H1 (cell line): ENCODE data around the gene ERI3. TPM values are rescaled to one million over a fixed set of nuclear protein-coding genes. Genes with fewer than 3 reads are reported as not detected.

Experiments used
- CTCF ChIA-PET: fragments of 300-600 bp; sonication (Branson Sonifier 250); formaldehyde crosslinking; loops from one replicate; lab custom pipeline; 2021; ENCODE audit not compliant: partially characterized antibody; lab: Charles Lee
- POLR2A ChIA-PET: fragments of 300-600 bp; sonication (Branson Sonifier 250); formaldehyde crosslinking; loops from one replicate; lab custom pipeline; 2021; ENCODE audit warnings: inconsistent platforms; ENCODE audit not compliant: partially characterized antibody; lab: Charles Lee
- DNase-seq, 2 experiments: peaks; one replicate each; pipeline versions ENCODE4 v3.0.0 to v3.0.0-alpha.2; 2010 to 2022; ENCODE audit warnings: low spot score in 2 of 2, low read depth in 1 of 2, mixed read lengths in 1 of 2
- FAIRE-seq: peaks from 2 replicates; lab custom pipeline; 2011; peaks lifted over from hg19 to GRCh38; lab: Jason Lieb, UNC
- H2AFZ ChIP-seq: 2 replicates; pipeline ENCODE4 v1.8.1; 2012; ENCODE audit warnings: low read length, inconsistent platforms
- H2AK5ac ChIP-seq: 2 replicates; pipeline ENCODE4 v1.6.1; 2013; ENCODE audit warnings: low read depth, low read length
- H2BK120ac ChIP-seq: replicated peaks from 2 replicates; pipeline ENCODE3; 2013; ENCODE audit warnings: low read depth, low read length, inconsistent platforms
- H2BK12ac ChIP-seq: 2 replicates; pipeline ENCODE4 v1.6.1; 2013; ENCODE audit warnings: low read depth, low read length
- H2BK15ac ChIP-seq: 2 replicates; pipeline ENCODE4 v1.6.1; 2013; ENCODE audit warnings: low read length
- H2BK20ac ChIP-seq: 2 replicates; pipeline ENCODE4 v1.6.1; 2013; ENCODE audit warnings: low read length
- H2BK5ac ChIP-seq: 2 replicates; pipeline ENCODE4 v1.6.1; 2013; ENCODE audit warnings: low read depth, low read length
- H3K14ac ChIP-seq: 2 replicates; pipeline ENCODE4 v1.6.1; 2013; ENCODE audit warnings: inconsistent platforms; ENCODE audit not compliant: insufficient read length
- H3K18ac ChIP-seq: 2 replicates; pipeline ENCODE4 v1.6.1; 2013; ENCODE audit warnings: low read length; ENCODE audit errors: extremely low read depth
- H3K23ac ChIP-seq: 2 replicates; pipeline ENCODE4 v1.6.1; 2013; ENCODE audit warnings: inconsistent platforms; ENCODE audit not compliant: insufficient read length
- H3K23me2 ChIP-seq: 2 replicates; pipeline ENCODE4 v1.6.1; 2013; ENCODE audit warnings: low read depth, low read length
- H3K27ac ChIP-seq: 2 replicates; pipeline ENCODE4 v1.6.1; 2011; ENCODE audit warnings: low read depth, low read length, inconsistent platforms
- H3K27me3 ChIP-seq, 4 experiments: replicated peaks in 1 of 4; 1 replicate in 1 of 4; 2 replicates in 3 of 4; pipeline versions ENCODE4 v1.6.1 to v1.8.1; 2011 to 2013; ENCODE audit warnings: low read length in 3 of 4, mild to moderate bottlenecking in 3 of 4, inconsistent platforms in 2 of 4, mixed read lengths in 2 of 4, moderate library complexity in 1 of 4; ENCODE audit not compliant: control insufficient read depth in 3 of 4, insufficient read depth in 3 of 4; ENCODE audit errors: extremely low read depth in 1 of 4
- H3K36me3 ChIP-seq, 4 experiments: 2 replicates each; pipeline versions ENCODE4 v1.6.1 to v1.8.1; 2011 to 2013; ENCODE audit warnings: mild to moderate bottlenecking in 4 of 4, low read length in 3 of 4, moderate library complexity in 2 of 4, control low read depth in 1 of 4, inconsistent platforms in 1 of 4; ENCODE audit not compliant: insufficient read depth in 4 of 4, control insufficient read depth in 2 of 4
- H3K4ac ChIP-seq: replicated peaks from 2 replicates; pipeline ENCODE3; 2013; ENCODE audit warnings: low read length, low read depth, mixed read lengths, inconsistent platforms; ENCODE audit not compliant: insufficient read length
- H3K4me1 ChIP-seq, 4 experiments: replicated peaks in 1 of 4; 1 replicate in 1 of 4; 2 replicates in 3 of 4; pipeline versions ENCODE4 v1.6.1 to v1.8.1; 2011 to 2013; ENCODE audit warnings: low read length in 3 of 4, inconsistent platforms in 2 of 4, mixed read lengths in 1 of 4; ENCODE audit not compliant: insufficient read depth in 4 of 4, control insufficient read depth in 3 of 4
- H3K4me2 ChIP-seq, 2 experiments: 2 replicates each; pipeline versions ENCODE4 v1.6.1 to v1.8.1; 2011 to 2013; ENCODE audit warnings: low read depth in 2 of 2, low read length in 2 of 2, control low read depth in 1 of 2, inconsistent platforms in 1 of 2, mild to moderate bottlenecking in 1 of 2; ENCODE audit not compliant: insufficient read depth in 1 of 2
- H3K4me3 ChIP-seq, 4 experiments: fragments of 200-600, 300-600 bp in 1 of 4; sonication (generic), shearing (Covaris generic), sonication (Bioruptor Twin) in 1 of 4; 2 replicates each; pipeline versions ENCODE4 v1.5.1 to v1.8.1; 2011 to 2016; ENCODE audit warnings: low read length in 4 of 4, low read depth in 3 of 4, control low read depth in 2 of 4, inconsistent platforms in 2 of 4, mild to moderate bottlenecking in 2 of 4, mixed read lengths in 1 of 4, moderate library complexity in 1 of 4; ENCODE audit not compliant: insufficient read depth in 2 of 4; ENCODE audit errors: extremely low read depth in 1 of 4
- H3K56ac ChIP-seq: replicated peaks from 2 replicates; pipeline ENCODE3; 2013; ENCODE audit warnings: low read depth, mild to moderate bottlenecking, mixed read lengths, low read length, inconsistent platforms; ENCODE audit not compliant: insufficient read length
- H3K79me1 ChIP-seq: 2 replicates; pipeline ENCODE4 v1.6.1; 2013; ENCODE audit warnings: low read depth, low read length, control low read depth
- H3K79me2 ChIP-seq, 2 experiments: 2 replicates each; pipeline versions ENCODE4 v1.6.1 to v1.8.1; 2012 to 2013; ENCODE audit warnings: low read length in 2 of 2, mild to moderate bottlenecking in 2 of 2, inconsistent platforms in 1 of 2; ENCODE audit not compliant: insufficient read depth in 2 of 2, control insufficient read depth in 1 of 2
- H3K9ac ChIP-seq, 4 experiments: replicated peaks in 1 of 4; 1 replicate in 1 of 4; 2 replicates in 3 of 4; pipeline versions ENCODE4 v1.6.1 to v1.8.1; 2011 to 2013; ENCODE audit warnings: low read depth in 3 of 4, low read length in 3 of 4, control low read depth in 2 of 4, mild to moderate bottlenecking in 2 of 4, moderate library complexity in 2 of 4, inconsistent platforms in 1 of 4; ENCODE audit errors: extremely low read depth in 1 of 4
- H3K9me3 ChIP-seq, 2 experiments: 2 replicates each; pipeline versions ENCODE4 v1.6.1 to v1.8.1; 2012 to 2013; ENCODE audit warnings: mild to moderate bottlenecking in 2 of 2, moderate library complexity in 2 of 2, control low read depth in 1 of 2, inconsistent platforms in 1 of 2, low read depth in 1 of 2, low read length in 1 of 2, mixed read lengths in 1 of 2; ENCODE audit not compliant: insufficient read depth in 2 of 2
- H4K20me1 ChIP-seq, 2 experiments: replicated peaks in 1 of 2; 2 replicates each; pipeline versions ENCODE3 to v1.8.1; 2011 to 2013; ENCODE audit warnings: inconsistent platforms in 2 of 2, low read length in 2 of 2, mild to moderate bottlenecking in 1 of 2; ENCODE audit not compliant: insufficient read depth in 2 of 2, control insufficient read depth in 1 of 2
- H4K5ac ChIP-seq: 2 replicates; pipeline ENCODE4 v1.6.1; 2013; ENCODE audit warnings: low read length, low read depth, mixed read lengths, inconsistent platforms; ENCODE audit not compliant: insufficient read length
- H4K8ac ChIP-seq: 2 replicates; pipeline ENCODE4 v1.8.0; 2013; ENCODE audit warnings: mild to moderate bottlenecking, moderate library complexity, low read length, inconsistent platforms; ENCODE audit not compliant: insufficient read depth; ENCODE audit errors: extremely low read depth
- H4K91ac ChIP-seq: replicated peaks from 2 replicates; pipeline ENCODE3; 2013; ENCODE audit warnings: low read length, mixed read lengths, inconsistent platforms; ENCODE audit not compliant: insufficient read length
- BACH1 ChIP-seq: IDR thresholded peaks from 2 replicates; pipeline ENCODE4 v1.6.1; 2012; ENCODE audit warnings: low read length, improper control_type of control experiment
- CHD1 ChIP-seq: IDR thresholded peaks from 2 replicates; pipeline ENCODE4 v1.6.1; 2012; ENCODE audit warnings: low read depth, low read length, improper control_type of control experiment
- RAD21 ChIP-seq, 2 experiments: IDR thresholded peaks in 1 of 2; conservative IDR thresholded peaks in 1 of 2; 2 replicates each; pipeline ENCODE4 v1.6.1; 2011; ENCODE audit warnings: low read depth in 2 of 2, low read length in 2 of 2, improper control_type of control experiment in 1 of 2, inconsistent platforms in 1 of 2, mild to moderate bottlenecking in 1 of 2, moderate library complexity in 1 of 2
- RXRA ChIP-seq: IDR thresholded peaks from 2 replicates; pipeline ENCODE4 v1.6.1; 2011; ENCODE audit warnings: low read depth, mild to moderate bottlenecking, low read length, moderate library complexity; ENCODE audit not compliant: insufficient read depth
- SP1 ChIP-seq: IDR thresholded peaks from 2 replicates; pipeline ENCODE4 v1.6.1; 2011; ENCODE audit warnings: low read depth, low read length
- SP4 ChIP-seq: IDR thresholded peaks from 2 replicates; pipeline ENCODE4 v1.6.1; 2012; ENCODE audit warnings: low read length, inconsistent platforms
- TAF1 ChIP-seq: IDR thresholded peaks from 2 replicates; pipeline ENCODE4 v1.6.1; 2011; ENCODE audit warnings: mild to moderate bottlenecking, low read depth, low read length
- WGBS, 2 experiments: shearing (Covaris generic) in 1 of 2; methylation state at CpG; one replicate each; pipeline versions ENCODE4 v1.1.6 to v1.1.7; 2013 to 2015; ENCODE audit warnings: low lambda C conversion rate in 2 of 2, mixed read lengths in 2 of 2, inconsistent platforms in 1 of 2, low coverage in 1 of 2, missing lambda C conversion rate in 1 of 2; ENCODE audit not compliant: insufficient replicate concordance in 2 of 2, insufficient coverage in 1 of 2, insufficient read length in 1 of 2; ENCODE audit errors: extremely low coverage in 1 of 2, missing lambda C conversion rate in 1 of 2; 5-methylcytosine and 5-hydroxymethylcytosine counted together
- polyA plus RNA-seq, 7 experiments: library from polyadenylated mRNA; depleted of rRNA in 3 of 7; stranded (reverse) in 5 of 7; unstranded in 2 of 7; fragments of >200 nt in 5 of 7; fragments of 200-250 nt in 2 of 7; gene quantifications; 1 replicate in 5 of 7; 2 replicates in 1 of 7; 4 replicates in 1 of 7; pipeline versions ENCODE4 v1.2.1 to v1.2.3, GENCODE V29; 2011 to 2013; ENCODE audit warnings: missing spikeins in 2 of 7, mixed read lengths in 2 of 7
- total RNA-seq: library from RNA; stranded (reverse); fragmentation: NEBNext Ultra II Directional; extraction: Animal tissue kit (Norgen Biotek cat#: 25700); gene quantifications from 2 replicates; pipeline ENCODE4 v1.2.1, GENCODE V29; 2021

Gene ERI3
- total and polyA plus RNA-seq, 2 of the 8 experiments (the other 6 are each of a cell fraction or from before 2014, with no cell fraction given) = 81.1 to 199 TPM

DNA sequence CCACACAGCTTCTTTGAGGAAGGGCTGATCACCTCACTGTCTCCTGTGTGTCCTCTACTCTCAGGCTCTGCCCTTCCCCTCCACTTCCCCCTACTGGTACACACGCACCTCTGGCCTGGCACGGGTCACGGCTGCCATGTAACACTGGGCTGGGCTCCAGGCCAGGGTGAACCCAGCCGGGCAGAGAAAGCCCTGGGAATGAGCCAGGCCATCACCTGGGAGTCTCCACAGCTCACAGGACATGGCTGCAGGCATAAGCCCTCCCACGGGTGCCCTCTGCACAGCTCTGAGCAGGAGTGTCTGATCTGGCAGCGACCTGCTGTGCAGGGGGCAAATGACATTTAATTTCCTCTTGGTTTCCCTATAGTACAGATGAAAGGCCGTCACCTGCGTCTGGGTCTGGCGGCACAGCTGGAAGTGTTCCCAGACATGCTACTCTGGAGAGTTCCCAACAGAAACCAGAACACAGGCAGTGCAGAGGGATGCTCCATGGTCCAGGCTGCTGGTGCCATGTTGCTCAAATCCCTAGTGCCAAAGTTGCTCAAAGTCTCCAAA lies 61.2 kb downstream of the ERI3 start:
- TF ChIP-seq BACH1 (no peak), SP1 (no peak), RAD21 (IDR thresholded peaks at IDR 0.05 in 1 of 2, conservative IDR thresholded peaks at IDR 0.05 in 1 of 2; ENCODE audit: low read depth in 2 of 2, low read length in 2 of 2) (no peak), SP4 (no peak), TAF1 (no peak), RXRA (no peak), CHD1 (no peak)
- H3K23me2 ChIP-seq = no peaks in the 10 kb centered on the region
- no peaks in the 10 kb centered on the region for H3K9me3 ChIP-seq
- no peak overlapping the region for H3K4ac ChIP-seq
- WGBS, 2 experiments = 89% methylated on average over 9 of the region's 9 CpGs; no CpG with 5 or more reads in 1 of the 2 experiments
- POLR2A ChIA-PET = interaction anchor here (0.8 to 1.4 kb wide), 3 partner anchors 76 to 338 kb away, joined by 3 to 4 read pairs (median 3); no protein-coding TSS in a partner anchor
- H3K79me1 ChIP-seq = peaks cover 4% of the 10 kb centered on the region; the same call in 1 of the 2 replicates
- no peak overlapping the region for H3K4me2 ChIP-seq
- H2BK20ac ChIP-seq = no peak overlapping the region
- no peak overlapping the region for H2BK5ac ChIP-seq
- no peak for DNase-seq
- H3K27ac ChIP-seq = no peak overlapping the region
- no peak overlapping the region for H2AK5ac ChIP-seq
- no peak overlapping the region for H4K91ac ChIP-seq
- H4K5ac ChIP-seq = no peak overlapping the region
- H3K14ac ChIP-seq = no peak overlapping the region
- peaks cover 0 to 3% (median 0%) of the 10 kb centered on the region in 4 experiments; a peak in 1 of 7 replicates for H3K4me1 ChIP-seq
- FAIRE-seq = no peak
- no peak overlapping the region for H3K18ac ChIP-seq
- H2BK120ac ChIP-seq = no peak overlapping the region
- no peaks in the 10 kb centered on the region for H3K27me3 ChIP-seq
- no peak overlapping the region for H3K23ac ChIP-seq
- H4K8ac ChIP-seq = no peak overlapping the region; the same call in 1 of the 2 replicates
- no peak overlapping the region for H2BK12ac ChIP-seq
- H3K79me2 ChIP-seq = no peaks in the 10 kb centered on the region
- CTCF ChIA-PET = interaction anchor here (0.6 to 12.8 kb wide), 42 partner anchors 11 to 362 kb away, joined by 3 to 250 read pairs (median 6); partner anchors contain the start of gene DMAP1
- no peak overlapping the region for H3K9ac ChIP-seq
- no peak overlapping the region for H3K4me3 ChIP-seq
- H2BK15ac ChIP-seq = no peak overlapping the region
- H3K56ac ChIP-seq = no peak overlapping the region
- H2AFZ ChIP-seq = no peak overlapping the region
- H4K20me1 ChIP-seq = peaks cover 3 to 13% of the 10 kb centered on the region in 2 experiments
- peaks cover 2 to 17% (median 8%) of the 10 kb centered on the region in 4 experiments; a peak in 5 of 8 replicates for H3K36me3 ChIP-seq
